ENCODE results near the gene POU2AF2. TPM values are rescaled to one million over a fixed set of nuclear protein-coding genes. Genes with fewer than 3 reads are reported as not detected.
"Not testable (repeated sequence)": the region's sequence is repeated elsewhere in the genome, so short reads cannot be mapped to it uniquely, and the experiment has no call there.

POU2AF2 gene
- total and polyA plus RNA-seq, 2 experiments from 2014 or later, result 0.89 TPM; not detected in 1

- Histone ChIP-seq H3K9me3 (ENCODE audit: low read depth) (no peaks in the 10 kb centered on the region), H3K4me3 (no peak overlapping the region), H3K79me2 (no peaks in the 10 kb centered on the region), H3K27ac (no peak overlapping the region), H4K20me1 (ENCODE audit: insufficient read depth, poor library complexity, severe bottlenecking) (no peaks in the 10 kb centered on the region), H3K9me2 (replicated peaks; ENCODE audit: insufficient read depth) (no peaks in the 10 kb centered on the region), H3K4me1 (ENCODE audit: insufficient read depth) (no peaks in the 10 kb centered on the region), H3K4me2 (peak overlapping the region; percentile 65), H3K36me3 (replicated peaks; ENCODE audit: insufficient read depth, low read depth) (no peaks in the 10 kb centered on the region), H2AFZ (no peak overlapping the region), H3K27me3 (no peaks in the 10 kb centered on the region)
- 91% methylated on average over 4 of the region's 4 CpGs for WGBS (ENCODE audit: low lambda C conversion rate, missing lambda C conversion rate)
- TF ChIP-seq CTCF (IDR thresholded peaks at IDR 0.05; ENCODE audit: poor library complexity) (no peak), EZH2 (IDR thresholded peaks at IDR 0.05; ENCODE audit: borderline replicate concordance) (no peak)
- DNase-seq (ENCODE audit: low spot score), result no peak
These were observed 24.3 kb upstream of the POU2AF2 start for GRCh38 chr11:111221208-111221607.

GRCh38 chr11:111221936-111222335 lies 23.6 kb upstream of the POU2AF2 start:
- H3K9me2 ChIP-seq (replicated peaks; ENCODE audit: insufficient read depth); H4K20me1 ChIP-seq (ENCODE audit: insufficient read depth, poor library complexity, severe bottlenecking); H3K27ac ChIP-seq; DNase-seq (ENCODE audit: low spot score); H3K4me1 ChIP-seq (ENCODE audit: insufficient read depth); H3K36me3 ChIP-seq (replicated peaks; ENCODE audit: insufficient read depth, low read depth); H3K27me3 ChIP-seq; H2AFZ ChIP-seq; H3K9me3 ChIP-seq (ENCODE audit: low read depth); H3K79me2 ChIP-seq; H3K4me3 ChIP-seq: not testable (repeated sequence)
- 53% methylated on average over 22 of the region's 39 CpGs for WGBS (ENCODE audit: low lambda C conversion rate, missing lambda C conversion rate)
- H3K4me2 ChIP-seq, result peak overlapping the region; percentile 65

GRCh38 chr11:111222821-111223455 lies 22.6 kb upstream of the POU2AF2 start:
- WGBS (ENCODE audit: low lambda C conversion rate, missing lambda C conversion rate), result 96% methylated on average over 20 of the region's 20 CpGs

GRCh38 chr11:111225881-111226280 lies 19.6 kb upstream of the POU2AF2 start:
- Histone ChIP-seq H4K20me1 (ENCODE audit: insufficient read depth, poor library complexity, severe bottlenecking) (no peaks in the 10 kb centered on the region), H3K9me2 (replicated peaks; ENCODE audit: insufficient read depth) (no peaks in the 10 kb centered on the region), H3K27ac (no peak overlapping the region), H3K27me3 (no peaks in the 10 kb centered on the region), H3K4me3 (no peak overlapping the region), H3K79me2 (no peaks in the 10 kb centered on the region), H3K36me3 (replicated peaks; ENCODE audit: insufficient read depth, low read depth) (no peaks in the 10 kb centered on the region), H2AFZ (no peak overlapping the region), H3K4me1 (ENCODE audit: insufficient read depth) (no peaks in the 10 kb centered on the region), H3K9me3 (ENCODE audit: low read depth) (no peaks in the 10 kb centered on the region), H3K4me2 (no peak overlapping the region)
- DNase-seq (ENCODE audit: low spot score), result no peak
- WGBS (ENCODE audit: low lambda C conversion rate, missing lambda C conversion rate), result 81% methylated on average over 3 of the region's 3 CpGs
- TF ChIP-seq EZH2 (IDR thresholded peaks at IDR 0.05; ENCODE audit: borderline replicate concordance), result no peak
- no peak for TF ChIP-seq CTCF (IDR thresholded peaks at IDR 0.05; ENCODE audit: poor library complexity)
- TF ChIP-seq EZH2phosphoT487 (IDR thresholded peaks at IDR 0.05; ENCODE audit: low read depth, severe bottlenecking, unreplicated experiment), result no peak

More at GRCh38 chr11:111222821-111223455, 22.6 kb upstream of the POU2AF2 start:
- not testable (repeated sequence) for H3K27me3 ChIP-seq; DNase-seq (ENCODE audit: low spot score); H3K36me3 ChIP-seq (replicated peaks; ENCODE audit: insufficient read depth, low read depth); H3K4me2 ChIP-seq; H2AFZ ChIP-seq; H3K9me2 ChIP-seq (replicated peaks; ENCODE audit: insufficient read depth); H3K4me3 ChIP-seq; H3K4me1 ChIP-seq (ENCODE audit: insufficient read depth); H3K27ac ChIP-seq; H3K9me3 ChIP-seq (ENCODE audit: low read depth); H4K20me1 ChIP-seq (ENCODE audit: insufficient read depth, poor library complexity, severe bottlenecking); H3K79me2 ChIP-seq

Measured in hepatocyte (in vitro differentiated cells).